GM13977 (cell line): Measurements from ENCODE around the gene THSD4.

Experiments used
- DNase-seq: peaks from one replicate; pipeline ENCODE4 v3.0.0; 2012; ENCODE audit warnings: low spot score
- CTCF ChIP-seq: IDR thresholded peaks from 2 replicates; pipeline ENCODE4 v1.5.1; 2012; ENCODE audit warnings: mild to moderate bottlenecking, control low read depth; ENCODE audit not compliant: insufficient read depth; ENCODE audit errors: extremely low read depth, missing control alignments
- in situ Hi-C: fragments of 300-500 bp; cut with MboI; formaldehyde crosslinking; loops from one replicate; pipeline ENCODE4 v1.12.0; 2022; ENCODE audit warnings: low sequenced_read_pairs, low pct_unique_long_range_greater_than_20kb, mixed read lengths, inconsistent platforms; ENCODE audit not compliant: unreplicated experiment

Gene THSD4

GRCh38 chr15:71079208-71080044 lies 35.8 kb upstream of the THSD4 start:
- in situ Hi-C loops, result no loop called here
- TF ChIP-seq CTCF, result no peak
- no peak for DNase-seq

- in situ Hi-C loops, result no loop called here
- TF ChIP-seq CTCF, result no peak
- no peak for DNase-seq
Measured at GRCh38 chr15:71080166-71080565, 35.1 kb upstream of the THSD4 start.

- no peak for DNase-seq
- in situ Hi-C loops, result no loop called here
- no peak for TF ChIP-seq CTCF
Measured at GRCh38 chr15:71080705-71081104, 34.6 kb upstream of the THSD4 start.

- DNase-seq, result no peak
- in situ Hi-C loops, result no loop called here
- TF ChIP-seq CTCF, result no peak
Measured at GRCh38 chr15:71082803-71083202, 32.5 kb upstream of the THSD4 start.

GRCh38 chr15:71083349-71083748 lies 31.9 kb upstream of the THSD4 start:
- in situ Hi-C loops, result no loop called here
- DNase-seq, result no peak
- no peak for TF ChIP-seq CTCF

GRCh38 chr15:71084264-71084663 lies 31.0 kb upstream of the THSD4 start:
- TF ChIP-seq CTCF, result no peak
- in situ Hi-C loops, result no loop called here
- no peak for DNase-seq
